Chondrocyte (in vitro differentiated cells): ENCODE results near the gene ZNF423. TPM values are rescaled to one million over a fixed set of nuclear protein-coding genes. Genes with fewer than 3 reads are reported as not detected.

ENCODE experiments used
- DNase-seq: peaks from one replicate; pipeline ENCODE4 v3.0.0; 2021; ENCODE audit warnings: mixed read lengths, low spot score
- H3K27ac Mint-ChIP-seq: one replicate; pipeline ENCODE4 v1.8.0; 2021; ENCODE audit warnings: mild to moderate bottlenecking, moderate library complexity, mixed read lengths; ENCODE audit not compliant: unreplicated experiment
- H3K27me3 Mint-ChIP-seq: 2 replicates; pipeline ENCODE4 v1.8.0; 2021; ENCODE audit warnings: low read depth, mixed read lengths
- H3K36me3 Mint-ChIP-seq: 2 replicates; pipeline ENCODE4 v1.8.0; 2021; ENCODE audit warnings: low read depth, mixed read lengths
- H3K4me1 Mint-ChIP-seq: 2 replicates; pipeline ENCODE4 v1.8.0; 2021; ENCODE audit warnings: low read depth, mild to moderate bottlenecking, mixed read lengths
- H3K4me3 Mint-ChIP-seq: one replicate; pipeline ENCODE4 v1.8.0; 2021; ENCODE audit warnings: mild to moderate bottlenecking, moderate library complexity, mixed read lengths; ENCODE audit not compliant: unreplicated experiment
- H3K9me3 Mint-ChIP-seq: 2 replicates; pipeline ENCODE4 v1.8.0; 2021; ENCODE audit warnings: low read depth, mixed read lengths
- CTCF ChIP-seq: fragments of 200-600 bp; sonication (generic); IDR thresholded peaks from 2 replicates; pipeline ENCODE4 v1.5.0; 2021; ENCODE audit warnings: antibody characterized with exemption, mild to moderate bottlenecking, moderate library complexity
- total RNA-seq: library from RNA; stranded (reverse); gene quantifications from 3 replicates; pipeline ENCODE4 v1.2.1, GENCODE V29; 2021

Gene ZNF423
- total RNA-seq, 1 donor from 2014 or later, result 4.7 TPM

GRCh38 chr16:49453021-49453420, 402.9 kb downstream of the ZNF423 start:
- H3K4me1 Mint-ChIP-seq, result no peaks in the 10 kb centered on the region
- no peak for TF ChIP-seq CTCF
- no peak overlapping the region for H3K27ac Mint-ChIP-seq
- H3K9me3 Mint-ChIP-seq, result no peaks in the 10 kb centered on the region
- no peak overlapping the region for H3K4me3 Mint-ChIP-seq
- no peaks in the 10 kb centered on the region for H3K36me3 Mint-ChIP-seq
- H3K27me3 Mint-ChIP-seq, result peaks cover 28% of the 10 kb centered on the region
- DNase-seq, result peak; percentile 63

GRCh38 chr16:49452578-49452977, 403.3 kb downstream of the ZNF423 start:
- TF ChIP-seq CTCF, result no peak
- Mint-ChIP-seq H3K27me3 (peaks cover 25% of the 10 kb centered on the region), H3K27ac (no peak overlapping the region), H3K9me3 (no peaks in the 10 kb centered on the region), H3K4me3 (no peak overlapping the region), H3K36me3 (no peaks in the 10 kb centered on the region), H3K4me1 (no peaks in the 10 kb centered on the region)
- DNase-seq, result peak; percentile 48

GRCh38 chr16:49452108-49452507, 403.8 kb downstream of the ZNF423 start:
- DNase-seq, result peak; percentile 37
- Mint-ChIP-seq H3K9me3 (no peaks in the 10 kb centered on the region), H3K4me3 (no peak overlapping the region), H3K27me3 (peaks cover 25% of the 10 kb centered on the region), H3K4me1 (no peaks in the 10 kb centered on the region), H3K36me3 (no peaks in the 10 kb centered on the region), H3K27ac (no peak overlapping the region)
- no peak for TF ChIP-seq CTCF

GRCh38 chr16:49446805-49447204, 409.1 kb downstream of the ZNF423 start:
- TF ChIP-seq CTCF, result no peak
- no peak for DNase-seq
- Mint-ChIP-seq H3K9me3 (no peaks in the 10 kb centered on the region), H3K27ac (no peak overlapping the region), H3K4me3 (no peak overlapping the region), H3K36me3 (no peaks in the 10 kb centered on the region), H3K4me1 (no peaks in the 10 kb centered on the region), H3K27me3 (peaks cover 40% of the 10 kb centered on the region)

- Mint-ChIP-seq H3K9me3 (no peaks in the 10 kb centered on the region), H3K4me3 (no peak overlapping the region), H3K27me3 (peaks cover 33% of the 10 kb centered on the region), H3K27ac (no peak overlapping the region), H3K36me3 (no peaks in the 10 kb centered on the region), H3K4me1 (peaks cover 3% of the 10 kb centered on the region)
- no peak for DNase-seq
- no peak for TF ChIP-seq CTCF
These were observed 412.3 kb downstream of the ZNF423 start for GRCh38 chr16:49443576-49443975.
